HG02763 (cell line): ENCODE data around the gene TPM2.

Experiments used
- ATAC-seq: cut with Tn5 transposase; IDR thresholded peaks from one replicate; pipeline ENCODE4 v1.9.1; 2021; ENCODE audit warnings: mild to moderate bottlenecking, moderate library complexity; ENCODE audit not compliant: unreplicated experiment

Gene TPM2

DNA sequence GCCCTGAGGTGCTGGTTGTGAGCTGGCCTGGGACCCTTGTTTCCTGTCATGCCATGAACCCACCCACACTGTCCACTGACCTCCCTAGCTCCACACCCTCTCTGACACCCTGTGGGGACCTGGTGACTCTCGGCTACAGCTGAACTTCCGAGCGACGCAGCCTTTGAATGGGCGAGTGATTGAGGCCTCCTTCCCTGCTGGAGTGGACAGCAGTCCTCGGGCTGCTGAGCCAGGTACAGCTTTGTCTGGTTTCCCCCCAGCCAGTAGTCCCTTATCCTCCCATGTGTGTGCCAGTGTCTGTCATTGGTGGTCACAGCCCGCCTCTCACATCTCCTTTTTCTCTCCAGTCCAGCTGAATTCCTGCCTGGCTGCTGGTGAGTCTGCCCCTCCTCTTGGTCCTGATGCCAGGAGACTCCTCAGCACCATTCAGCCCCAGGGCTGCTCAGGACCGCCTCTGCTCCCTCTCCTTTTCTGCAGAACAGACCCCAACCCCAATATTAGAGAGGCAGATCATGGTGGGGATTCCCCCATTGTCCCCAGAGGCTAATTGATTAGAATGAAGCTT, 9.9 kb downstream of the TPM2 start:
- no peak for ATAC-seq

DNA sequence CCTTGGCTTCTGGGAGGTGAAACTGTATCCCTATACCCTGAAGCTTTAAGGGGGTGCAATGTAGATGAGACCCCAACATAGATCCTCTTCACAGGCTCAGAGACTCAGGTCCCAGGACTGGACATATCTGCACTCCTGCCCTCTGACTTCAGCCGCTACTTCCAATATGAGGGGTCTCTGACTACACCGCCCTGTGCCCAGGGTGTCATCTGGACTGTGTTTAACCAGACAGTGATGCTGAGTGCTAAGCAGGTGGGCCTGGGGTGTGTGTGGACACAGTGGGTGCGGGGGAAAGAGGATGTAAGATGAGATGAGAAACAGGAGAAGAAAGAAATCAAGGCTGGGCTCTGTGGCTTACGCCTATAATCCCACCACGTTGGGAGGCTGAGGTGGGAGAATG, 10.6 kb downstream of the TPM2 start:
- no peak for ATAC-seq

DNA sequence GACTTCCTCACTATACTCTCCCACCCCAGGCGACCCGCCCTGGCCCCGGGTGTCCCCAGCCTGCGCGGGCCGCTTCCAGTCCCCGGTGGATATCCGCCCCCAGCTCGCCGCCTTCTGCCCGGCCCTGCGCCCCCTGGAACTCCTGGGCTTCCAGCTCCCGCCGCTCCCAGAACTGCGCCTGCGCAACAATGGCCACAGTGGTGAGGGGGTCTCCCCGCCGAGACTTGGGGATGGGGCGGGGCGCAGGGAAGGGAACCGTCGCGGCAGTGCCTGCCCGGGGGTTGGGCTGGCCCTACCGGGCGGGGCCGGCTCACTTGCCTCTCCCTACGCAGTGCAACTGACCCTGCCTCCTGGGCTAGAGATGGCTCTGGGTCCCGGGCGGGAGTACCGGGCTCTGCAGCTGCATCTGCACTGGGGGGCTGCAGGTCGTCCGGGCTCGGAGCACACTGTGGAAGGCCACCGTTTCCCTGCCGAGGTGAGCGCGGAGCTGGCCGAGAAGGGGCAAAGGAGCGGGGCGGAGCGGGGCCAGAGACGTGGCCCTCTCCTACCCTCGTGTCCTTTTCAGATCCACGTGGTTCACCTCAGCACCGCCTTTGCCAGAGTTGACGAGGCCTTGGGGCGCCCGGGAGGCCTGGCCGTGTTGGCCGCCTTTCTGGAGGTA, 13.9 kb downstream of the TPM2 start:
- no peak for ATAC-seq

DNA sequence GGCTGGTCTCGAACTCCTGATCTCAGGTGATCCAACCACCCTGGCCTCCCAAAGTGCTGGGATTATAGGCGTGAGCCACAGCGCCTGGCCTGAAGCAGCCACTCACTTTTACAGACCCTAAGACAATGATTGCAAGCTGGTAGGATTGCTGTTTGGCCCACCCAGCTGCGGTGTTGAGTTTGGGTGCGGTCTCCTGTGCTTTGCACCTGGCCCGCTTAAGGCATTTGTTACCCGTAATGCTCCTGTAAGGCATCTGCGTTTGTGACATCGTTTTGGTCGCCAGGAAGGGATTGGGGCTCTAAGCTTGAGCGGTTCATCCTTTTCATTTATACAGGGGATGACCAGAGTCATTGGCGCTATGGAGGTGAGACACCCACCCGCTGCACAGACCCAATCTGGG, 14.5 kb downstream of the TPM2 start:
- ATAC-seq, result no peak

DNA sequence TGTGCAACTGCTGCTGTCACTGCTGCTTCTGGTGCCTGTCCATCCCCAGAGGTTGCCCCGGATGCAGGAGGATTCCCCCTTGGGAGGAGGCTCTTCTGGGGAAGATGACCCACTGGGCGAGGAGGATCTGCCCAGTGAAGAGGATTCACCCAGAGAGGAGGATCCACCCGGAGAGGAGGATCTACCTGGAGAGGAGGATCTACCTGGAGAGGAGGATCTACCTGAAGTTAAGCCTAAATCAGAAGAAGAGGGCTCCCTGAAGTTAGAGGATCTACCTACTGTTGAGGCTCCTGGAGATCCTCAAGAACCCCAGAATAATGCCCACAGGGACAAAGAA, 15.7 kb downstream of the TPM2 start:
- ATAC-seq, result no peak

DNA sequence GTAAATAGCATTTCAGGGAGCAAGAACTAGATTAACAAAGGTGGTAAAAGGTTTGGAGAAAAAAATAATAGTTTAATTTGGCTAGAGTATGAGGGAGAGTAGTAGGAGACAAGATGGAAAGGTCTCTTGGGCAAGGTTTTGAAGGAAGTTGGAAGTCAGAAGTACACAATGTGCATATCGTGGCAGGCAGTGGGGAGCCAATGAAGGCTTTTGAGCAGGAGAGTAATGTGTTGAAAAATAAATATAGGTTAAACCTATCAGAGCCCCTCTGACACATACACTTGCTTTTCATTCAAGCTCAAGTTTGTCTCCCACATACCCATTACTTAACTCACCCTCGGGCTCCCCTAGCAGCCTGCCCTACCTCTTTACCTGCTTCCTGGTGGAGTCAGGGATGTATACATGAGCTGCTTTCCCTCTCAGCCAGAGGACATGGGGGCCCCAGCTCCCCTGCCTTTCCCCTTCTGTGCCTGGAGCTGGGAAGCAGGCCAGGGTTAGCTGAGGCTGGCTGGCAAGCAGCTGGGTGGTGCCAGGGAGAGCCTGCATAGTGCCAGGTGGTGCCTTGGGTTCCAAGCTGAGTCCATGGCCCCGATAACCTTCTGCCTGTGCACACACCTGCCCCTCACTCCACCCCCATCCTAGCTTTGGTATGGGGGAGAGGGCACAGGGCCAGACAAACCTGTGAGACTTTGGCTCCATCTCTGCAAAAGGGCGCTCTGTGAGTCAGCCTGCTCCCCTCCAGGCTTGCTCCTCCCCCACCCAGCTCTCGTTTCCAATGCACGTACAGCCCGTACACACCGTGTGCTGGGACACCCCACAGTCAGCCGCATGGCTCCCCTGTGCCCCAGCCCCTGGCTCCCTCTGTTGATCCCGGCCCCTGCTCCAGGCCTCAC, 16.3 kb downstream of the TPM2 start, which contains the start of gene CA9:
TSS of gene CA9 (plus strand) at position 797 of the 893 bp plus-strand sequence. CDS start at position 829, 32 bp downstream.
- no peak for ATAC-seq

DNA sequence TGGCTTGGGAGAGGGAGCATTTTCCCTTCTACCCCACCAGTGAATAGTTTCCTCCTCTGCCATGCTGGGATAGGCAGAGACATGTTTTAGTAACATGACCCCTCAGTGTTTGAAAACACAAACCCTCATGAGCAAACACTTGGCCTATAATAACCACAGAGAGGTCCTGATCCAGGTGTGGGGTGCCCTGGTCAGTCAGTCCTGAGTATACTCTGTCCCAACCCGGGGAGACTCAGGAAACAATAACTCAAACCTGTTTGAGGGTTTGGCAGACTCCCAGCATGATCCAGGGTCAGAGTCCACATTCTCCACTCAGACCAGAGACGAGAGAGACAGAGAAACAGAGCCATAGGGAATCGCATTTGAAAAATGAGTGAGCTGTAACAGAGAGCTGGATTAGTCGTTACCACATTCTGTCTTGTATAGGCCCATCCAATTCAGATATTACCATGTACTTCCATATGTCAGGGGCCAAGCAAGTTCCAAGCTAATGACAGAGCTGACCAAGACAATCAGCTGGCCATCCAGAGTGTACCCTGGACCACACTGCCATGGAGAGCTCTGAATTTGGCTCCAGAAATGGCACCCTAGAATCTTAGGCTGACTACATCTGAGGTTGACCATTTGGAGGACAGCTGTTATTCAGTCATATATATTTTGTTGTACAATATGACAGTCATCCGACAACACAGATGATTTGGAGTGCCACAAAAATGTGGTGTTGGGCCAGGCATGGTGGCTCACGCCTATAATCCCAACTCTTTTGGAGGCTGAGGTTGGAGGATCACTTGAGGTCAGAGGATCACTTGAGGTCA, 20.2 kb downstream of the TPM2 start:
- no peak for ATAC-seq

DNA sequence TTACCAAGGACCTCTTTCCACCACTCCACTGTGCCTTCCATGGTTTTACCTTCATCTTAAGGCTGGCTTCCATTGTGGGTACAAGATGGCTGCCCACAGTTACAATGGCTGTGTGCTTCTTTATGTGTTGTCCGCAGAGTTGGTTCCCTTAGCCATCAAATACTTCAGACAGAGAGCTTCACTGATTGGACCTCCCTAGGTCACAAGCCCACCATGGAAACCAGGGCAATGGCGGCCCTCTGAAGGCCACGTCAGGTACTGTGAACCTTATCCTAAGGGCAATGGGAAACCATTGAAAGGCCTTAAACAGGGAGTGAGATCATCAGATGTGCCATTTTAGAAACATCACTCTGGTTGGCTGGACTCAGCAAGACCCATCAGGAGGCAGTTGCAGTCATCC, 21.8 kb downstream of the TPM2 start:
- ATAC-seq, result no peak

DNA sequence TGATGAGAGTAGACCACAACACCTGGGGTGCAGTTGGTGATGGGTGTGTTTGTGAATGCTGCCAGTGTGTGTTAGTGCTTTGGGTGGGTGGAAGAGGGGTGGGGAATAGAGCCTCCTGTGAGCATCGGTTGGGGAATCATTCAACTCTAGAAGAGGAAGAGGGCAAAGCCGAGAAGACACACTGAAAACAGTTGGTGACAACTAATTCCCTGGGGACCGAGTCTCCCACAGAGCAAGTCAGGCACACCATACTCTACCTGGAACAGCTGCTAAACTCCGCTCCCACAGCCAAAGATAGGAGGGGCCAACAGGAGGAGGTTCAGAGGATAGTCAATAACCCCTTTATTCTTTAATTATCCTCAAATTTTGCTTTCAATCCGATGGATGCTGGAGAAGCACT, 23.2 kb downstream of the TPM2 start:
- ATAC-seq, result no peak

DNA sequence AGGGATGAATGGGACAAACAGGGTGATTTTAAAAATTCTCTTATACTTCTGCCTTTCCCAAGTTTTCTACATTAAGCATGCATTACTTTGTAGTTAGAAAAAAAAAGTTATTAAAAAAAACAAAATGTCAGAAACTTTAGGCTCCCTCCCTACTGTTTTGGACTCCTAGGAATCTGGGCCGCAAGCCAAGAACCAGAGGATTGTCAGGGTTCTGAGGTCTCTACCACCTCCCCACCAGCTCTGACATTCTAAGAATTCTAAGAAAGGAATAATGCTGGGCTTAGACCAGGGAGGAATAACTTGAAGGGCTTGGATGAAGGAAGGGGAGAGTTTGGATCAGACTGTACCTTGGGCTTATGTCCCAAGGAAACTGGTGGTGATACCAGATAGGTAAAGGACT, 23.7 kb downstream of the TPM2 start:
- ATAC-seq, result no peak

DNA sequence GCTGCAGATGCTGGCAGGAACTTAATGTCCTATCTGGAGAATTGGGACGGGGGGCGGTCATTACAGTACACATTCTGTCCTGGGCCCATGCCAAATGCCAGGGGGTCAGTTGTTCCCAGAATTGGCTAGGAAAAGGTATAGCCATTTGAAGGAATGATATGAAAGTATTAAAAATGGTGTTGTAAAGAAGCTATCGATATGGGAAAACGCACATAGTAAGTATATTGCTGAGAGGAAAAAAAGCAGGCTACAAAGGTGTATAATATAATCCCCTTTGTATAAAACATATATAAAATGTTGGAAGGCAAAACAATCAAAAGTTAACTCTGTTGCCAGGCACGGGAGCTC, 24.3 kb downstream of the TPM2 start:
- no peak for ATAC-seq

DNA sequence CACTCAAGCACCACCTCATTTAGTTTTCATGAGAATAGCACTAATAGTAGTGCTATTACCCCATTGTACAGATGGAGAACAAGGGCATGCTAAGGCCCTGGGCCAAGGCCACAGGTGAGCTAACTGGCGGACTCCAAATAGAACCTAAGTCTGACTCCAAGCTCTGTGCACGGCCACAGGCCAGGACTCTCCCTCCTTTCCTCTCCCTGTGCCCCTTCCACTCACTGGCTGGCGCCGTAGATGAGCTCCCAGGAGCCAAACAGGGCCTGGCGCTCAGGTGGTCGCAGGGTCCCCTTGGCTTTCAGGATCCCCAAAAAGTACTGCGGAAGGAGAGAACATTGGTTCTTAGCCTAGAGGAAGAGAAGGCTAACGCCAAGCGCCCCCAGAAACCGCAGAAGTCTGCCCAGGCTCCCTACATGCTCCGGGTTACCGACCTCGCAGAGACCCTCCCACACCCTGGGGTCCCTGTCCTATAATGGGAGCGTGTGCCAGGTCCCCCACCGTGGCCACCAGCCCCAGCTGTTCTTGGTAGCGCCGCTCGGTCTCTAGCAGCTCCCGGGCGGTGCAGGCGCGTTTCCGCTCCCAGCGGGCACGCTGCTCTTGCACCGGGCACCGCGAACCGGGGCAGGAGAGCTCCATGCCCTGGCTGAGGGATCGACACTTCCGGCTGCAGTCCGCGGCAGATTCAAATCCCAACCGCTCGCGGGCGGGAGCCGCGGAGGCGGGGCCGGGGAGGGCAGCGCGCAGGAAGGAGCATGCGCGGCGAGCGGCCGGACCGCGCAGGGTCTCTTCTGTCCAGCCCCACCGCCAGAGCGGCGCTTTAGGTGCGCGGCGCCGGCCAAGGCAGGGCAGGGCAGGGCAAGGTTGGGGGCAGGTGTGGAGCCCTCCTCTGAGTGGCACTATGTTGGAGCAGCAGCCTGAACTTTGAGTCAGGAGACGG, 24.9 kb downstream of the TPM2 start, which contains the start of gene ARHGEF39:
TSS of gene ARHGEF39 (minus strand) at position 665 of the 940 bp plus-strand sequence. CDS start at position 639, 26 bp downstream.
- ATAC-seq, result peak; percentile 83

DNA sequence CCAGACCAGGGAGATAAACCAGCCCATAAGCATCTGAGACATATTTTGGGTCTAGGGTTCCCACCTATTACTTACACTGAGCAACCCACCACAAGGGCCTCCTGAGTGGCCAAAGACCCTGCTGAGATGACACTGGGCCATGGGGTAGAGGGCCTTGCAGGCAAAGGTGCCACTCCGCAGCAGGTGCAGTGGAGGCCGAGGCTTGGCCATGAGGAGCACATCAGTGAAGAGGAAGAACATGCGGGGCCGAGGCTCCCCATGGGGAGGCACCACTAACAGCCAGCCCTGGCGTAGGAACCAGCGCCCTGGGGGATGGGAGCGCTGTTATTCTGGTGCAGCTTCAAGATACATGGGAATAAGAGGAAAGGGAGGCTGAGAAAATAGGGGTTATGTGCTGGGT, 27.3 kb downstream of the TPM2 start:
- ATAC-seq, result no peak

DNA sequence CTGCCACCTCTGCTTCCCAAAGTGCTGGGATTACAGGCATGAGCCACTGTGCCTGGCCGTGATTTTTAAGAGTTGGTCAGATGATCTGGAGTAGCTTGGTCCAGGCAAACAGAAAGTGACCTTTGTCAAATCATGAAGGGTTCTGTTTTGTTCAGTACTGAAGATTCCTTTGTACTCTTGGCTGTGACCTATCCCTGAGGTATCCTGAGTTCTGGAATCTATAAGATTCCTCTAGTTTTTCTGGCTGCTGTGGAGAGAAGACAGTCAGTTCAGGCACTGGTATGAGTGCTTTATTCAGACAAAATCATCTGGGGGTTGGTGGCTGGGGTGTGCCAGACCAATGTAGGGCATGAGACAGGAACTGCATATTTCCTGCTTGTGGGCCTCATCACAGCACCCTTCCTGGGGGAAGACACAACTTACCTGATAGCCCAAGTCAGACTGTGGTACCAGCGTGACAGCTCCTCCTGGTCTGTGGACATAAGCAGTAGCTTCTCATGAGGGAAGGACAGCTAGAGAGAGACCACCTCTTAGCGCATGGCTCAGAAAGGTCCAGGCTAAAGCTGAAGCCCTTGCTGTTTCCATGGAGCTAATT, 27.9 kb downstream of the TPM2 start:
- ATAC-seq, result no peak

DNA sequence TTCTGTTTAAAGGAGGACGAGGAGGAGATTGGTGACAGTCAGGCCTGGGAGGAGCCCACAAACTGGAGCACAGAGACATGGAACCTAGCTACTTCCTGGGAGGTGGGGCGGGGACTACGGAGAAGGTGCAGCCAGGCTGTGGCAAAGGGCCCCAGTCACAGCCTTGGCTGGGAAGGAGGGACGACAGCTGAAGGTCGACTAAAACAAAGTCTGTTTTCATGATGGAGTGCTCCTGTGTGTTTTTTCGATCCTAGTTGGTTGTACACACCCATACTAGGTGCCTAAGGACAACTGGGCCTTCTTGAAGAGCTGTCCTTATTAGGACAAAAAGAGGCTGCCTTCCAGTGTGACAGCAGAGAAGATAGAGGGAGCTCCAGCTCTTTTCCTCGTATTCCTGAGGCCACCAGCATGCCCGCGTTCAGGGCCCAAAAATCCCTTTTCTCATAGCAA, 28.7 kb downstream of the TPM2 start:
- ATAC-seq, result no peak

DNA sequence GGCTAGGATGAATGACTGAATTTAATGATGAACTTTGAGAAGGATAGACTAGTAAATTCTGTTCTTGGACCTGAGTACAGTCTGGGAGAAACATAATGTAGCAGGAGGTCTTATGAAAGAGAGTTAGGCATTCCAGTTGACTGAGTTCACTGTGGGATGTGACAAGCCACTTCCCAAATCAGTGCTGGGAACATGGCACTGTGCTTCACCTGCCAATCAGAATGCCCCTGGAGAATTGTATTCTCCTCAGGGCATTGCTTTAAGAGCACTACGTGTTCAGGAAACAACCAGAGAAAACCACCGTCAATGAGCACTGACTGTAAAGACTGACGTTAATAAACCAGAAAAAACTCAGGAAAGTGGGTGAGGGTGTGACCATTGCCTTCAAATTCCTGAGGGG, 30.4 kb downstream of the TPM2 start:
- no peak for ATAC-seq

DNA sequence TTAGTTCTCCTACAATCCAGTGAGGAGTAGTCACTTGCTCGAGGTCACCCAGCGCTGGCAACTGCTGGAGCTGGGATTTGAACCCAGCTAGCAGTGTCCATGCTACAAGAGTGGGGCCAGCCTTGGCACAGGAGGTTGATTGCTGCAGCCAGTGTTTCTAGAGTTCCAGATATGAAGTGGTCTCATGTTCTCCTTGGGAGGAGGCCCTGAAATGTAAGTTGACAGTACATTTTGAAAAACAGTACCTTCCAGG, 30.8 kb downstream of the TPM2 start:
- no peak for ATAC-seq

DNA sequence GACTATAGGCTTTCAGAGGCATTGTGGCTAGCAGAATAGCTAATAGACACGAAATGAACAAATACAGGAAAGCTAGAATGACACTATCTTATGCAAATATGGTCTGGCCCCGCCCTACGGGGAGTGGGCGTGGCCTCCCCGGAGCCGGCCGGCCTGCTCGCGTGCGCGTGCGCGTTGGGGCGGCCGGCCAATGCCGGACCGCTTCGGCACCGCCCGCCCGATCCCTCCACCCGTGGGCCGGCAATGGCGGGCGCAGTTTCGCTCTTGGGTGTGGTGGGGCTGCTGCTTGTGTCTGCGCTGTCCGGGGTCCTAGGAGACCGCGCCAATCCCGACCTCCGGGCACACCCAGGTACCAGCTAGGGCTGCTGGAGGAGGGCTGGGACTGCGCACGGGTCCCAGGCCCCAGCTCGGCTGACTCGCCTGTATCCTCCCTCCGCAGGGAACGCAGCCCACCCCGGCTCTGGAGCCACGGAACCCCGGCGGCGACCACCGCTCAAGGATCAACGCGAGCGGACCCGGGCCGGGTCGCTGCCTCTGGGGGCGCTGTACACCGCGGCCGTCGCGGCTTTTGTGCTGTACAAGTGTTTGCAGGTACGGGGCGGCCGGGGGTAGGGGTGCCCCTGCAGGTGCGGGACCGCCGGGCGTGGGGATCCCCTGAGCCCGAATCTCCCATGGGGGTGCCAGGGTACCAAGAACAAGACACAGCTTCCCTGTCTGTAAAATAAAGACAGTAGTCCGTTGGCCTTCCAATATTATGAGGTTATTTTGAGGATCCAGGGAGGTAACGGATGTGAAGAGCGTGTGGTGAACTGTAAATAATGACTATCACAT, 31.4 kb downstream of the TPM2 start, which contains the start of gene CCDC107:
TSS of gene CCDC107 (plus strand) at position 156 of the 831 bp plus-strand sequence. CDS start at position 244, 88 bp downstream.
- ATAC-seq, result peak; percentile 60
